NT2/D1 (cell line): Measurements from ENCODE around the gene NKD1.

Experiments
- DNase-seq: peaks from one replicate; pipeline ENCODE4 v3.0.0-alpha.2; 2011; ENCODE audit warnings: low read depth, low spot score
- H3K27me3 ChIP-seq: 2 replicates; pipeline ENCODE4 v1.6.0; 2011; ENCODE audit warnings: mild to moderate bottlenecking; ENCODE audit not compliant: insufficient read length, insufficient read depth
- H3K36me3 ChIP-seq: 2 replicates; pipeline ENCODE4 v1.6.1; 2011; ENCODE audit warnings: mild to moderate bottlenecking, low read length, mixed read lengths; ENCODE audit not compliant: insufficient read depth, insufficient read length
- H3K4me1 ChIP-seq: 2 replicates; pipeline ENCODE4 v1.5.1; 2011; ENCODE audit not compliant: insufficient read depth, insufficient read length
- H3K4me3 ChIP-seq: 2 replicates; pipeline ENCODE4 v1.5.1; 2011; ENCODE audit warnings: low read depth; ENCODE audit not compliant: insufficient read length
- H3K9ac ChIP-seq: 2 replicates; pipeline ENCODE4 v1.6.0; 2011; ENCODE audit warnings: low read depth; ENCODE audit not compliant: insufficient read length
- H3K9me3 ChIP-seq: 2 replicates; pipeline ENCODE4 v1.5.1; 2011; ENCODE audit warnings: mild to moderate bottlenecking, low read length; ENCODE audit not compliant: insufficient read depth
- SUZ12 ChIP-seq: IDR thresholded peaks from 2 replicates; pipeline ENCODE4 v1.6.1; 2011; ENCODE audit not compliant: insufficient read length, insufficient read depth; ENCODE audit errors: extremely low read depth
- YY1 ChIP-seq: IDR thresholded peaks from 2 replicates; pipeline ENCODE4 v1.6.1; 2011; ENCODE audit not compliant: insufficient read length, insufficient read depth
- ZNF274 ChIP-seq: IDR thresholded peaks from 2 replicates; pipeline ENCODE4 v1.6.1; 2011; ENCODE audit warnings: mild to moderate bottlenecking, low read depth, low read length

Gene NKD1

DNA sequence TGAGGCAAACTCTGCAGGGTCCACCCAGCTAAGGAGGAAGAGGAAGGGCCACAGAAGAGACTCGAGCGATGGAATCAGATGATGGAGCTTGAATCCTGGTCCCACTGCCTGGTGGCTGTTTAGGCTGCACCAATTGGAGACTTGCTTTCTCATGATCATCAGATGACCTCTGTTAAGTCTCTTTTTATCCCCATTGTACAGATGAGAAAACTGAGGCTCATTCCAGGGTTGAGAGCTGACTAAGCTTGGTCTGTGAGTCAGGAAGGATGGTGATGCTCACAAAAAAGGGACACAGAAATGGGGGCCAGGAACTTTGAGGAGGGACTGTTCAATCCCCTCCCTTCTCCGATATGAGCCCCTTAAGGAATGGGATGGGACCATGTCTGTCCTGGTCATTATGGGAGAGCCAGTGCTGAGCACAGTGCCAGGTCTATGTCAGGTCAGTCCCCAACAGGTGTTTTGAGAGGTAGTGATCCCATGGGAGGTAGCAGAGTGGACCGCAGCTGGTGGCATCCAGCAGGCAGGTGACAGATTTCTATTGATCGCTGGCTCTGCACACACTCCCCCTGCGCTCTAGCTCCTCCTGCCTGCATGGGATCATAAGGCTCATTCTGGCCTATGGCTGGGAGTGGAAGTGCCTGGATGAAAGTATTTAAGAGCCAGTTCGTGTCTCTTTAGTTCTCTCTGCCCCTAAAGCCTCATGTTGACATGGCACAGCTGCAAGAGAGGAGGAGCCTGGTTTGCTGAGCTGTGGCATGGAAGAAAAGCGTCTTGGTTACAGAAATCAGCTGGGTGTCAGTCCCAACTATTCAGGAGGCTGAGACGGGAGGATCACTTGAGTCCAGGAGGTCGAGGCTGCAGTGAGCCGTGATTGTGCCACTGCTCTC, 105.7 kb downstream of the NKD1 start:
- H3K36me3 ChIP-seq = no peaks in the 10 kb centered on the region
- no peak for DNase-seq
- TF ChIP-seq YY1 (no peak), ZNF274 (no peak), SUZ12 (no peak)
- no peaks in the 10 kb centered on the region for H3K9me3 ChIP-seq
- no peak overlapping the region for H3K4me3 ChIP-seq
- H3K27me3 ChIP-seq = no peaks in the 10 kb centered on the region
- peaks cover 8% of the 10 kb centered on the region for H3K4me1 ChIP-seq
- no peak overlapping the region for H3K9ac ChIP-seq

DNA sequence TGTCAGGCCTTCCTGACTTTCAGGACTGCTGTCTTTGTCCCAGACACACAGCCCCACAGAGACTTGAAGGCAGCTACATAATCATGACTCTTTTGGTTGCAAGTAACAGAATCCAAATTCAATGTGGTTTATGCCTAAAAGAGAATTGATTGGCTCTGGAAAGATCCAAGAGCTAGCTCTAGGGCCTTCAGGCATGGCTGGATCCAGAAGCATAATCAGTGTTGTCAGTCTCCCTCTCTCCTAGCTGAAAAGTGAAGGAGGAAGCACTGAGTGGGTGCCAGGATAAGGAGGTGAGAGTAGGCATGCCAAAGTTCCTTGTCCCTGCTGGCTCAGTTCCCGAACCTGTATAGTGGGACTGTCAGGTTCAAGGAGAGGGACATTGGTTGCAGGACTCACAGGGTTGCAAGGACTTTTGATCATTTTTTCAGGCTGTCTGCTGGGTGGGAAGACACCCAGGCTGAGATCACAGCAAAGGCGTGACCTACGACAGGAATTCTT, 107.4 kb downstream of the NKD1 start:
- no peak for DNase-seq
- peaks cover 8% of the 10 kb centered on the region for H3K4me1 ChIP-seq
- H3K4me3 ChIP-seq = no peak overlapping the region
- no peaks in the 10 kb centered on the region for H3K36me3 ChIP-seq
- H3K27me3 ChIP-seq = no peaks in the 10 kb centered on the region
- TF ChIP-seq YY1 (no peak), ZNF274 (no peak), SUZ12 (no peak)
- no peak overlapping the region for H3K9ac ChIP-seq
- no peaks in the 10 kb centered on the region for H3K9me3 ChIP-seq

DNA sequence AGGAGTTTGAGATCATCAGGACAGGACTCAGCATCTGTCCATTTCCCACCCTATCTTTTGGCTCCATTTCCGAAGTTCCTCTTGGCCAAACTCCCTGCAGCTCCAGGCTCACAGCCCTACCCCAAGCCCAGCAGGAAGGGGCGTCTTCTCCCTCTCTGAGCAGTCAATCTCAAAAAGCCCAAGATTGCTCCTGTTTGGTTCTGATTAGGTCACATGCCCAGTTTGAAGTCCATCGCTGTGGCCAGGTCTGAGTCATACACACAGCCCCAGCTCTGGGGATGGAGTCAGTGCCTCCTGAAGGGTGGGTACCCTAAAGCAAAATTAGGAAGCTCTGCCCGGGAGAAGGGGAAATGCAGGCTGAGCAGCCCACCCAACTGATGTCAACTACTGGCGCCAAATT, 109.0 kb downstream of the NKD1 start:
- H3K4me1 ChIP-seq = peaks cover 8% of the 10 kb centered on the region
- no peak overlapping the region for H3K4me3 ChIP-seq
- H3K36me3 ChIP-seq = no peaks in the 10 kb centered on the region
- DNase-seq = no peak
- peaks cover 2% of the 10 kb centered on the region; the same call in 1 of the 2 replicates for H3K9me3 ChIP-seq
- TF ChIP-seq SUZ12 (no peak), YY1 (no peak), ZNF274 (no peak)
- no peak overlapping the region for H3K9ac ChIP-seq
- H3K27me3 ChIP-seq = no peaks in the 10 kb centered on the region

- TF ChIP-seq YY1 (no peak), SUZ12 (no peak), ZNF274 (no peak)
- H3K9me3 ChIP-seq = peaks cover 16% of the 10 kb centered on the region; the same call in 1 of the 2 replicates
- DNase-seq = no peak
- H3K9ac ChIP-seq = no peak overlapping the region
- no peak overlapping the region for H3K4me3 ChIP-seq
- H3K36me3 ChIP-seq = no peaks in the 10 kb centered on the region
- H3K4me1 ChIP-seq = peaks cover 8% of the 10 kb centered on the region
- H3K27me3 ChIP-seq = peaks cover 5% of the 10 kb centered on the region
Observed at GRCh38 chr16:50659806-50660205, 111.6 kb downstream of the NKD1 start.

DNA sequence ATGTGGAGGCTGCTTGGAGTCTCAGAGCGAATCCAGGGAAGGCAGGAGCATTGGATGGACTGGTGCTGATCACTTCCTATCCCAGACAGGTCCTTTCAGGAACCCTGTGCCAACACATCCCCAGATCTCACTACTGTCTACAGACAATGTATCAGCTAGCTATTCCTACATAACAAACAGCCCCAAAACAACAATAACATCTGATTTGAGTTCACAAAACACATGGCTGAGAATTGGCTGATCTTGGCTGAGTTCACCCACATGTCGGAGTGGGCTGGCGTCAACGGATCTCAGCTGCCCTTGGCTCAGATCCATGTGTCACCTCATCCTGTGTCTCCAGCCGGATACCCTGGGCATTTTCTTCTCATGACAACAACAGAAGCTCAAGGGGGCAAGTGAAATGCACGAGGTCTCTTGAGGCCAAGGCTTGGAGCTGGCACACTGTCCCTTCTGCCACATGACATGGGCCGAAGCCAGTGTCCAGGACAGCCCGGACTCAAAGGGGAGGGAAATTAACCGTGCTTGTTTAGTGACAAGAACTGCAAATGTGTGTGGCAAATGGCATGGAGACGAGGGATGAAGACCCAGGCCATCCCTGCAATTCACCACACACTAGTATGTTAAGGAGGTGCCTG, 114.2 kb downstream of the NKD1 start:
- Histone ChIP-seq H3K9me3 (peaks cover 16% of the 10 kb centered on the region; the same call in 1 of the 2 replicates), H3K4me3 (no peak overlapping the region), H3K4me1 (peaks cover 1% of the 10 kb centered on the region), H3K9ac (no peak overlapping the region), H3K27me3 (peaks cover 7% of the 10 kb centered on the region), H3K36me3 (no peaks in the 10 kb centered on the region)
- DNase-seq = no peak
- TF ChIP-seq ZNF274 (no peak), SUZ12 (no peak), YY1 (no peak)

GRCh38 chr16:50664270-50664669, 116.1 kb downstream of the NKD1 start:
- no peak for TF ChIP-seq SUZ12
- TF ChIP-seq YY1 = no peak
- TF ChIP-seq ZNF274 = no peak
- H3K4me3 ChIP-seq = no peak overlapping the region
- H3K4me1 ChIP-seq = no peaks in the 10 kb centered on the region
- no peak overlapping the region for H3K9ac ChIP-seq
- no peak for DNase-seq
- peaks cover 7% of the 10 kb centered on the region for H3K27me3 ChIP-seq
- H3K36me3 ChIP-seq = no peaks in the 10 kb centered on the region
- peaks cover 16% of the 10 kb centered on the region; the same call in 1 of the 2 replicates for H3K9me3 ChIP-seq

DNA sequence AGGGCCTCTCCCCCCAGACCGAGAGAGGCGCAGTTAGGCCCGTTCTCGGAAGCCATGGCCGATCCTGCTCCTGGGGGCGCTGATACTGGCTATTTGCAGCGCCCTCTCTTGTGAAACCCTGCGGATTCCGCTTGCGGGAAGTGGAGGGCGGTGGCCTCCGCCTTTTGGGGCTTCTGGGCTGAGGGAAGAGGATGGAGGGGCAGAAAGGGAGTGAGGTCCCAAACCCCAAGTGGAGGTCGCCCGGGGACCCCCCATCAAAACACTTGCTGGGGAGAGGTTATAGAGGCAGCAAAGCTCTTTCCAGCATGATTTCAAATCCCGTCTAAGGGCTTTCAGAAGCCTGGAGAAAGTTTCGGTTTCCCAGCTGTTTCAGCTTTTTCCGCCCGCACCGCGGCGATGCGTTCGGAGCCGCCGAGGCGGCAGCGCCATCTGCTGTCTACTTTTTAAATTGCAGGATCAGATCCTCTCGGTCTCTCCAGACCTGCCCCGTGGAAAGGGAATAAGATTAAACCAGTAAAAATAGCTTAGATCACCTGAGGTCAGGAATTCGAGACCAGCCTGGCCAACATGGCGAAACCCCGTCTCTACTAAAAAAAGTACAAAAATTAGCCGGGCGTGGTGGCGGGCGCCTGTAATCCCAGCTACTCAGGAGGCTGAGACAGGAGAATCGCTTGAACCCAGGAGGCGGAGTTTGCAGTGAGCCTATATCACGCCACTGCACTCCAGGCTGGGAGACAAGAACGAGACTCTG, 117.1 kb downstream of the NKD1 start:
- Histone ChIP-seq H3K4me3 (peak overlapping the region; percentile 5), H3K4me1 (no peaks in the 10 kb centered on the region), H3K27me3 (peaks cover 7% of the 10 kb centered on the region), H3K9me3 (peaks cover 16% of the 10 kb centered on the region; the same call in 1 of the 2 replicates), H3K36me3 (no peaks in the 10 kb centered on the region), H3K9ac (peak overlapping the region; percentile 43)
- DNase-seq = peak; percentile 61
- no peak for TF ChIP-seq SUZ12
